Neural progenitor cell (in vitro differentiated cells): ENCODE data around the gene PRKAG1. TPM values are rescaled to one million over a fixed set of nuclear protein-coding genes. Genes with fewer than 3 reads are reported as not detected.
A peak's percentile ranks its signal among the peaks of the same experiment; 100 is the strongest.

Experiments used
- DNase-seq: peaks from one replicate; pipeline ENCODE4 v3.0.0-alpha.2; 2016; ENCODE audit warnings: low spot score
- H2AFZ ChIP-seq: fragments of 200-600 bp; sonication (generic); replicated peaks from 2 replicates; pipeline ENCODE4 v1.6.1; 2016; ENCODE audit warnings: antibody characterized with exemption
- H3F3A ChIP-seq: fragments of 200-600 bp; sonication (generic); 2 replicates; pipeline ENCODE4 v1.6.1; 2016; ENCODE audit warnings: antibody characterized with exemption, low read depth
- H3K27ac ChIP-seq: fragments of 200-600 bp; sonication (generic); 2 replicates; pipeline ENCODE4 v1.5.1; 2016; ENCODE audit warnings: mild to moderate bottlenecking
- H3K27me3 ChIP-seq: fragments of 200-600 bp; sonication (generic); 2 replicates; pipeline ENCODE4 v1.6.1; 2016; ENCODE audit warnings: mild to moderate bottlenecking, moderate library complexity
- H3K36me3 ChIP-seq: fragments of 200-600 bp; sonication (generic); 2 replicates; pipeline ENCODE4 v1.5.1; 2016
- H3K4me1 ChIP-seq: fragments of 200-600 bp; sonication (generic); 2 replicates; pipeline ENCODE4 v1.6.1; 2016; ENCODE audit warnings: mixed run types
- H3K4me2 ChIP-seq: fragments of 200-600 bp; sonication (generic); 2 replicates; pipeline ENCODE4 v1.6.1; 2016
- H3K4me3 ChIP-seq: fragments of 200-600 bp; sonication (generic); 2 replicates; pipeline ENCODE4 v1.5.1; 2016
- H3K79me2 ChIP-seq: fragments of 200-600 bp; sonication (generic); 2 replicates; pipeline ENCODE4 v1.6.1; 2016; ENCODE audit warnings: low read depth
- H3K9ac ChIP-seq: fragments of 200-600 bp; sonication (generic); 2 replicates; pipeline ENCODE4 v1.6.1; 2016
- H3K9me3 ChIP-seq: fragments of 200-600 bp; sonication (generic); 2 replicates; pipeline ENCODE4 v1.5.1; 2016; ENCODE audit warnings: low read depth
- H4K20me1 ChIP-seq: fragments of 200-600 bp; sonication (generic); 2 replicates; pipeline ENCODE4 v1.6.1; 2016; ENCODE audit warnings: low read depth
- H3K27ac Mint-ChIP-seq: 3 replicates; pipeline ENCODE4 v1.8.0; 2021; ENCODE audit warnings: mixed read lengths
- H3K27me3 Mint-ChIP-seq: 2 replicates; pipeline ENCODE4 v1.8.0; 2022; ENCODE audit warnings: low read depth, mild to moderate bottlenecking, inconsistent platforms, moderate library complexity, mixed read lengths; ENCODE audit not compliant: insufficient read depth
- H3K36me3 Mint-ChIP-seq: 3 replicates; pipeline ENCODE4 v1.8.0; 2021; ENCODE audit warnings: mixed read lengths
- H3K4me1 Mint-ChIP-seq: 3 replicates; pipeline ENCODE4 v1.8.0; 2021; ENCODE audit warnings: mixed read lengths
- H3K4me3 Mint-ChIP-seq: 3 replicates; pipeline ENCODE4 v1.8.0; 2021; ENCODE audit warnings: mild to moderate bottlenecking, moderate library complexity, mixed read lengths
- H3K9me3 Mint-ChIP-seq: 3 replicates; pipeline ENCODE4 v1.8.0; 2020; ENCODE audit warnings: mixed read lengths
- EZH2 ChIP-seq: fragments of 200-600 bp; sonication (generic); IDR thresholded peaks from 2 replicates; pipeline ENCODE4 v1.6.1; 2017; ENCODE audit warnings: antibody characterized with exemption, mild to moderate bottlenecking, moderate library complexity
- EZH2phosphoT487 ChIP-seq: fragments of 200-600 bp; sonication (generic); IDR thresholded peaks from 2 replicates; pipeline ENCODE4 v1.6.1; 2017; ENCODE audit warnings: antibody characterized with exemption
- total RNA-seq: library from RNA; depleted of rRNA; stranded (reverse); fragments of >200 nt; gene quantifications from 2 replicates; pipeline ENCODE4 v1.2.3, GENCODE V29; 2015; ENCODE audit warnings: low replicate concordance
- TF ChIP-seq, protein P1 (sequence below): fragments of 200-600 bp; sonication (generic); IDR thresholded peaks from 2 replicates; pipeline ENCODE4 v1.5.1; 2017; ENCODE audit warnings: antibody characterized with exemption, mild to moderate bottlenecking

Gene PRKAG1
- total RNA-seq, 1 donor from 2014 or later = 41.8 TPM

DNA sequence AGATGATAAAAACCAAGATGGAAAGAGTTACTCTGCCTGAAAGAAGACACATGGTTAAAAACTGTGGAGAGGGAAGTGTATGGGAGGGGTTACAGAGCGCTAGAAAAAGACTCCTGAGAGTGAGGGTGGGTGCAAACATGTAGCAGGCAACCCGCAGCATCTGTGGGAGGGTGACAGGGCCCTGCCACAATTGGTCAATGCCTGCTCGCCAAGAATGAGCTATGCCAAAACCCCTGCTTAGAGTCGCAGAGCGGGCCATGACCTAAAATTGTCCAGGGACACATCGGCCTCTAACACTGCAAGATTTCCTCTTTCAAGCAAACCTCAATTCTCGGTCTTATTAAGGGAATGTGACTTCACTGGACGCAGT lies 700 bp downstream of the PRKAG1 start:
- H3K4me2 ChIP-seq = peak overlapping the region; percentile 91
- peak overlapping the region; percentile 93 for H3K27ac ChIP-seq
- Mint-ChIP-seq H3K4me1 (peaks cover 19% of the 10 kb centered on the region), H3K36me3 (peaks cover 13% of the 10 kb centered on the region), H3K27ac (peak overlapping the region; percentile 74), H3K4me3 (peak overlapping the region; percentile 95), H3K9me3 (no peaks in the 10 kb centered on the region), H3K27me3 (peaks cover 3% of the 10 kb centered on the region)
- peak overlapping the region; percentile 70 for H2AFZ ChIP-seq
- no peaks in the 10 kb centered on the region for H3K9me3 ChIP-seq
- H3K4me3 ChIP-seq = peak overlapping the region; percentile 80
- peaks cover 4% of the 10 kb centered on the region for H4K20me1 ChIP-seq
- DNase-seq = no peak
- peak overlapping the region; percentile 69 for H3K9ac ChIP-seq
- peaks cover 30% of the 10 kb centered on the region for H3F3A ChIP-seq
- no peaks in the 10 kb centered on the region for H3K27me3 ChIP-seq
- no peaks in the 10 kb centered on the region for H3K79me2 ChIP-seq
- H3K36me3 ChIP-seq = no peaks in the 10 kb centered on the region
- TF ChIP-seq, protein P1, sequence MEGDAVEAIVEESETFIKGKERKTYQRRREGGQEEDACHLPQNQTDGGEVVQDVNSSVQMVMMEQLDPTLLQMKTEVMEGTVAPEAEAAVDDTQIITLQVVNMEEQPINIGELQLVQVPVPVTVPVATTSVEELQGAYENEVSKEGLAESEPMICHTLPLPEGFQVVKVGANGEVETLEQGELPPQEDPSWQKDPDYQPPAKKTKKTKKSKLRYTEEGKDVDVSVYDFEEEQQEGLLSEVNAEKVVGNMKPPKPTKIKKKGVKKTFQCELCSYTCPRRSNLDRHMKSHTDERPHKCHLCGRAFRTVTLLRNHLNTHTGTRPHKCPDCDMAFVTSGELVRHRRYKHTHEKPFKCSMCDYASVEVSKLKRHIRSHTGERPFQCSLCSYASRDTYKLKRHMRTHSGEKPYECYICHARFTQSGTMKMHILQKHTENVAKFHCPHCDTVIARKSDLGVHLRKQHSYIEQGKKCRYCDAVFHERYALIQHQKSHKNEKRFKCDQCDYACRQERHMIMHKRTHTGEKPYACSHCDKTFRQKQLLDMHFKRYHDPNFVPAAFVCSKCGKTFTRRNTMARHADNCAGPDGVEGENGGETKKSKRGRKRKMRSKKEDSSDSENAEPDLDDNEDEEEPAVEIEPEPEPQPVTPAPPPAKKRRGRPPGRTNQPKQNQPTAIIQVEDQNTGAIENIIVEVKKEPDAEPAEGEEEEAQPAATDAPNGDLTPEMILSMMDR = no peak
- no peak for TF ChIP-seq EZH2
- no peak for TF ChIP-seq EZH2phosphoT487
- peaks cover 3% of the 10 kb centered on the region for H3K4me1 ChIP-seq

DNA sequence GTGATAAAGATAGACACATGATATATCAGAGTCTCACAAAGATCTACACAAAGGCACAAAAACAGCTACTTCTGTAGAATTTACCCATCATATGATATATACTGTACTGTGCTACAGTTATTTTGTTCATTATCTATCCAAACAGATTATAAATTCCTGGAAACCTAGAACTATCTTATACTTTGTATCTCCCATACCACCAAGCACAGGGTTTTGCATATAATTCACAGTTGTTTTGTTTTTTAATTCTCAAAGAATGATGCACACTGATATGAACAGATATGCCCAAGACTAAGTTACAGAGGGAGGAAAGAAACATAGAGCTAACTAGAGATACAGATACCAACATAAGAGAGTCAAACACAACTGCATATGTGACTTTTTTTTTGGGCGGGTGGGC lies 3.4 kb downstream of the PRKAG1 start:
- H2AFZ ChIP-seq = no peak overlapping the region
- no peaks in the 10 kb centered on the region for H3K79me2 ChIP-seq
- no peak overlapping the region for H3K4me3 Mint-ChIP-seq
- H3K27ac ChIP-seq = no peak overlapping the region
- H3K4me2 ChIP-seq = no peak overlapping the region
- no peaks in the 10 kb centered on the region for H3K36me3 Mint-ChIP-seq
- TF ChIP-seq EZH2phosphoT487 (no peak), EZH2 (no peak)
- TF ChIP-seq, protein P1 = no peak
- H3K4me1 ChIP-seq = peaks cover 3% of the 10 kb centered on the region
- H3K27me3 ChIP-seq = no peaks in the 10 kb centered on the region
- H3K27ac Mint-ChIP-seq = no peak overlapping the region
- no peaks in the 10 kb centered on the region for H3K36me3 ChIP-seq
- H3K9ac ChIP-seq = no peak overlapping the region
- no peaks in the 10 kb centered on the region for H3K9me3 ChIP-seq
- H3K27me3 Mint-ChIP-seq = peaks cover 3% of the 10 kb centered on the region
- H3F3A ChIP-seq = peaks cover 29% of the 10 kb centered on the region
- peaks cover 4% of the 10 kb centered on the region for H4K20me1 ChIP-seq
- no peak for DNase-seq
- H3K4me1 Mint-ChIP-seq = peaks cover 19% of the 10 kb centered on the region
- no peaks in the 10 kb centered on the region for H3K9me3 Mint-ChIP-seq
- no peak overlapping the region for H3K4me3 ChIP-seq

GRCh38 chr12:49014547-49014946 lies 4.0 kb downstream of the PRKAG1 start:
- TF ChIP-seq, protein P1 = peak; percentile 14
- no peak for TF ChIP-seq EZH2phosphoT487
- H3K27ac ChIP-seq = no peak overlapping the region
- H4K20me1 ChIP-seq = peaks cover 4% of the 10 kb centered on the region

More at GRCh38 chr12:49014547-49014946, 4.0 kb downstream of the PRKAG1 start:
- H3K27me3 ChIP-seq = no peaks in the 10 kb centered on the region
- no peak overlapping the region for H3K4me2 ChIP-seq
- peaks cover 2% of the 10 kb centered on the region for H3K36me3 Mint-ChIP-seq
- H3K9ac ChIP-seq = no peak overlapping the region
- H2AFZ ChIP-seq = no peak overlapping the region
- peaks cover 15% of the 10 kb centered on the region for H3K4me1 Mint-ChIP-seq
- H3K9me3 ChIP-seq = no peaks in the 10 kb centered on the region
- H3K79me2 ChIP-seq = no peaks in the 10 kb centered on the region
- DNase-seq = no peak
- peaks cover 22% of the 10 kb centered on the region for H3F3A ChIP-seq
- H3K36me3 ChIP-seq = no peaks in the 10 kb centered on the region
- peaks cover 5% of the 10 kb centered on the region for H3K27me3 Mint-ChIP-seq
- peaks cover 3% of the 10 kb centered on the region for H3K4me1 ChIP-seq
- no peaks in the 10 kb centered on the region for H3K9me3 Mint-ChIP-seq
- no peak overlapping the region for H3K27ac Mint-ChIP-seq
- H3K4me3 Mint-ChIP-seq = no peak overlapping the region
- H3K4me3 ChIP-seq = no peak overlapping the region
